NOMO-1 (cell line): Measurements from ENCODE around the gene CCDC50.
A peak's percentile ranks its signal among the peaks of the same experiment; 100 is the strongest.

Experiments used
- DNase-seq, 2 experiments: peaks; one replicate each; lab custom pipeline; 2025; ENCODE audit not compliant: unreplicated experiment in 2 of 2; lab: John Stamatoyannopoulos, UW

CCDC50 gene

GRCh38 chr3:191316876-191317603 is 12.2 kb upstream of the CCDC50 start:
- no peak for DNase-seq

- no peak for DNase-seq
Observed at GRCh38 chr3:191320316-191320715, 8.9 kb upstream of the CCDC50 start.

- no peak for DNase-seq
Observed at GRCh38 chr3:191321019-191321767, 8.0 kb upstream of the CCDC50 start.

GRCh38 chr3:191324936-191325335 is 4.3 kb upstream of the CCDC50 start:
- no peak for DNase-seq

DNA sequence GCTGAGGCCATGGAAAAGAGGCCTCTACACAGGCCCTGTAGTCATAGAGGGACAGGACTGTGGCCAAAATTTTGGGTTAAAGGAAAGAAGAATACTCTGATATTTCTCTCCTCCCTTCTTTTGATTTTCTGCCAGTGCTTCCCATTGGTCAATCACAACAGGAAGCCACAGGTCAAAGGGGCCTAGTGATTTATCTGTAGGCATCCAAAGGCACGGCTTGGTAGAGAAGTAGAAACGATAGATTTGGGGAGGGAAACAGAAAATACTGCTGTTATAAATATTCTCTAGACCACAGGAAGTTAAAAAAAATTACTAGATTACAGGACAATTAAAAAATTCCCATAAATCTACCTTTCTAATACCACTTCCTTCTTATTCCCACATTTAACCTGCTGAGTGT is 1.7 kb upstream of the CCDC50 start:
- no peak for DNase-seq

GRCh38 chr3:191328383-191328961 is 722 bp upstream of the CCDC50 start:
- no peak for DNase-seq

DNA sequence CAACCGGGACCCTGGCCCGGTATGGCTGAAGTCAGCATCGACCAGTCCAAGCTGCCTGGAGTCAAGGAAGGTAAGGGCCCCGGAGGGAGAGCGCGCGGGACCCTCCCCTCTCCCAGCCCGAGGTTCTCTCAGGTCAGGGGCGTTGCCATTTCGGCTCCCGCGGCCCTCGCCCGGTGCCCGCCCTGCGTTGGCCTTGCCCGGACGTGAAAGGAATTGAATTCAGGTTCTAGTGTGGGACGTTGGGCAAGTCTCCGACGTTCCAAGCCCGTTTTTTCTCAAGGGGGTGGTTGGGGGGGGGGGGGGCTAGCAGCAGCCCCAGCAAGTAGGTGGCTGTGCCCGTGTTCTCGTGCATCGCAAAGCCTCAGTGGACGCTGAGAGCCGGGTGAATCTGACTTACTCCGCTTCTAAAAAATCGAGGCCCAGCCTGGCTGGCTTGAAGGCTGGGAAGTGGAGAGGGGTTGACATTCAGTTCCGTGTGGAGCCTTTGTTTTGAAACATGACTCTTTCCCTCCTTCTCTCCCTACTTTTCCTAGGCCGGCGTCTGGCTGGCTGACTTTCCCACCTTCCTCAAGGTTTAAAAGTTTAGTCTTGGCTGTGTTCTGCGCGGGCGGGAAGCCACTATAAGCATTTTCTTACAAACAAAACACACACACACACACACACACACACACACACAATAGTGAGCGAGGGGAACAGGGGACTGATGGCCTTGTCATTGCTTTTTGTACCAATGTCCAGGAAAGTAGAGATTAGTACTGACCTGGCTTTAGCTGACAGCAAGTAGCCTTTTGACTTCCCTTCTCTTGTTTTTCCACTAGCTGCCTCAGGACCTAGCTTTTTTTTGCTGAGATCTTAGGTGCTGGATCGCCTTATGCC is 698 bp downstream of the CCDC50 start, which contains the start of gene UTS2B:
Gene UTS2B (minus strand): TSS at position 873 of the 876 bp plus-strand sequence. CDS start 48,337 bp downstream, outside the sequence.
- peak; percentile 10 to 27 for DNase-seq

GRCh38 chr3:191330530-191331048 is 1.4 kb downstream of the CCDC50 start:
- DNase-seq, result no peak

DNA sequence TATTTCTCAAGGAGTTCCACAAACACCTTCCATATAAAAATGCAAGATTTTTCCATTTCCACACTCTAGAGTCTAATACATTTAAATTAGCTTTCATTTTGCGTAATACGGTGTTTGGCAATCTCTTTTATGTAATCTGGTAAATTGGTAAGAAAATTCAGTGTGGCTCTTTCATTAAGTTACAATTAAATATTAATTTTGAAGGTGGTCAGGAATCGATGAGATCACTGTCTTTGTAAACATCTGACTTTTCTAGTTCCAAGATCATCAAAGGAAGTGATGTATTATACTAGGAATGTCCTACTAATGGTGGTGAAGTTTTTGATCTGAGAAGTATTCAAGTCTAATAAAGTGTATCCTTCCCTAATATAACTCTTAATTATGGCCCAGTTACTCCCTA is 2.2 kb downstream of the CCDC50 start:
- no peak for DNase-seq

DNA sequence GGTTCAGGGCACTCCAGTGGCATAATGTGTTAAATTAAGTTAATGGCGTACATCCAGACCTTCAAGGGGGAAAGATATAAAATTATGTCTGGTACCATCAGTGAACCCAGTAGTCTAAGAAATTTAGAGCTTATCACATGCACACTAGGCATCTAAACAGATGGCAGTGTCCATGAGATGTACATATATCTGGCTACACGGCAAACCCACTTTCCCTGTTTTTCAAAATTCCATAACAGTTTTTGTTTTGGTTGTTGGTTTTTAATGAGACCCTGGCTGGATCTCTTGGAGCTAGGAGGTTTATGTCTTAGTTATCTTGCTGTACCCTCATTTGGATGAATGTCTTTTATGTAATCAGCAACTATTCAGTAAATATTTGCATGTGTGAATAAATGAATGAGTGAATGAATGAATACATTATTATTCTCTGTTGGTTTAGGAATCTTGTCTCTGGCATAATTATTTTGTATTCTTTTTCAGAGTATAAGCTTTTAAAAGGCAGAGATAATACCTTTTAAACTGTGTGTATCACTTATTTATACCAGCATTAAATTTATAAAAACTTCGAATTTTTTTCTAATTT is 4.2 kb downstream of the CCDC50 start:
- DNase-seq, result no peak

DNA sequence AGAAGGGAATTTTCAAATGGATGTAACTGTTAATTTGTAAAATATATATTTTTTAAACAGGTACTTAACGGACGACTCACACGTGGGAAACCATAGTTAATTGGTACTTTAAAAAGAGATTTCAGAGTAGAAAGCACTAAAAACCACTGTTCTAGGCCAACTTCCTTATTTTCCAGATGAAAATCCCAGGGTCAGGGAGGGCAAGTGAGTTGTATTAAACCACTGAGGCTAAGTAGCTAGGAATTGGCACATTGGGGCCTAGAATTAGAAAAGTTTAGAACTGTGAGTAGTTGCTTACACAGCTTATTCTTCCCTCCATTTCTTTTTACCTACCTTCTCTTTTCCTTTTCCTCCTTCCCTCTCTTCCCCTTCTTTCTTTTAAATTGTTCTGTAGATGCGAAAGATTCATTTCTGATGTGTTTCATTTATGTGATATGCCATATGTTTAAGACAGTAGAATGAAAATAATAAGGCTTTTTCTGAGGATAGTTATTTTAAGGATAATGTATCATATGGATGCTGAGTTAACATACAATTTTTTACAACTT is 5.2 kb downstream of the CCDC50 start:
- no peak for DNase-seq

DNA sequence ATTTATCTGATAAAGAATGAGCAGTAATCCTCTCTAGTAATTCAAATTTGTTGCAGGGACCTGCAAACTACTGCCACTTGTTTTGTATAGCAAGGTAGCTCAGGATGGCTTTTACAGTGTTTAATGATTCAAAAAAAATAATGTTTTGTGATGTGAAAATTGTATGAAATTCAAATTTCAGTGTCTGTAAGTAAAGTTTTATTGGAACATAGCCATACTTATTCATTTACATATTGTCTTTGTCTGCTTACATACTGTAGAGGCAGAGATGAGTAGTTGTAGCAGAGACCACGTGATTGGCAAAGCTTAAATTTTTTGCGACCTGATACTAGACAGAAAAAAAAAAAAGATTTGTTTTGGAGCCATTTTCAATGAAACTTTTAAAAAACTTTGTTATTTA is 7.6 kb downstream of the CCDC50 start:
- no peak for DNase-seq

DNA sequence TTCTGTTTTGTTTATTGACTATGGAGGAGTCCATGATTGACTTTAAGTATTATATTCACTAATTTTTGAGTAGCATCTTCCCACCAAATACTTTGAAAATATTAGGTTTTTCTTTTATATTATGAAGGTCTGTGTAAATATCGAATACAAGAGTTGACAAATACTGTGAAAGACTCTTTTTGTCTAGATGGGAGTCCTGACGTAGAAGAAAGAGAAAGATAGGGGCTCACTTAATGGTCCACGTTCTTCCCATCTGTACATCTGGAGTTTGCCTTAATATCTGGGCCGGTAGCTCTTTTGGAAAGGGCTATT is 8.9 kb downstream of the CCDC50 start:
- no peak for DNase-seq

- peak in 1 of 2 experiments; percentile 4 for DNase-seq
Observed at GRCh38 chr3:191339316-191339917, 10.2 kb downstream of the CCDC50 start.

- no peak for DNase-seq
Observed at GRCh38 chr3:191340351-191340750, 11.2 kb downstream of the CCDC50 start.

GRCh38 chr3:191340966-191341365 is 11.8 kb downstream of the CCDC50 start:
- DNase-seq, result no peak

GRCh38 chr3:191342006-191342405 is 12.8 kb downstream of the CCDC50 start:
- no peak for DNase-seq

DNA sequence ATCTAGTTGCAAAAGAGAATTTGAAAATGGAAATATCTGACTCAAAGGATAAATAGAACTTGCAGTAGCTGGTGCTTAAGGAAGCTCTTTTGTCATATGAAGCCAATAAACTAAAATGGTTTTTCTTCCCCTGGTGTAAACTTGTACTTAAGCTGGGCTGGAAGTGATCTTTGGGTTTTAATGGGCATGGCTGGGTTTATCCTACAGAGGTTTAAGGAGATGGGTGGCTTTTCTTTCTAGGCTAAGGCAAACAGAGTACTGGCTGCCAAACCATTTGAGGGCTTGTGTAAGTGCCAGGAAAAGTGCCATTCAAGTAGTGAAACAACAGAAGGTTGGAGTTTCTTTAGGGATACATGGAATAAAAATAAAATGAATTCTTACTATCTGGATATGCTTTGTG is 13.2 kb downstream of the CCDC50 start:
- no peak for DNase-seq

DNA sequence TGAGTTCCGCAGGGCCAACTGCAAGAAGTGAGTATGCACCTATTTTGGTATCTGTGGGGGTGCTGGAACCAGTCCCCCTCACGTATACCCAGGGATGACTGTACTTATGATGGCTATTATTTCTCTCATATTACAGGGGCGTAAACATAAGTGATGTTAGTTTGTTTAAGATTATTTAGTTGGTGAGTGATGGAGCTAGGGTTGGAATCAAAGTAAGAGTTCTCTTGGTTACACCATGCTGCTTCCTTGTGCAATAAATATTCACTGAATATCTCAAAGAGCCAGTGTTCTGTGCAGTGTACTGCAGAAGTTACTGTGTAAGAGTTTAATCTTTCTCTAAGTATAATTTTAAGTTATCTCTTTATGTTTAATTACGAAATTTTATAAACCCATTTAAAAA is 13.9 kb downstream of the CCDC50 start:
- DNase-seq, result no peak

DNA sequence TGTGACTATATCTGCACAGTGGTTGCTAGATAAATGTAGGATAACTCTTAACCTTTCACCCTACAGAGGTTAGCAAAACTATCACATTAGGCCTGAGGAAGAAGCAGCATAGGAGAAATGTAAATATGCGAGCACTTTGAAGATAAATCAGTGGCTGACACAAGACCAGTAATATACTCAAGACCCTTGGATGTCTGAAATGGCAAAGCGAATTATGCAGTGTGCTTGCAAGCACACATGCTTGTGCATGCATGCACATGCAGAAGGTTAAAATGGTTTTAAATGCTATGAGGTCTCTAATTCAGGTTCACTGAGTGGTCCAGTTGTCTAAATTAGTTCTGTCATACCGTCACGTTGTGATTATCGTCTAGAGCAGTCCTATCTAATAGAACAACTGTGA is 14.7 kb downstream of the CCDC50 start:
- no peak for DNase-seq
